Spleen (tissue), 11 donors: ENCODE results near the gene PSMD1. TPM values are rescaled to one million over a fixed set of nuclear protein-coding genes. Genes with fewer than 3 reads are reported as not detected.

Experiments used
- DNase-seq: peaks from one replicate; pipeline ENCODE4 v3.0.0-alpha.2; 2020
- H3K27ac ChIP-seq, 8 donors: fragments of 200-600 bp; sonication (generic) in 7 of 8; 1 replicate in 4 of 8; 2 replicates in 4 of 8; pipeline versions ENCODE4 v1.5.0 to v1.8.0; 2016 to 2021; ENCODE audit warnings: inconsistent platforms in 4 of 8, mild to moderate bottlenecking in 4 of 8, moderate library complexity in 1 of 8
- H3K27me3 ChIP-seq, 7 donors: fragments of 200-600 bp; sonication (generic) in 6 of 7; replicated peaks in 1 of 7; 1 replicate in 4 of 7; 2 replicates in 3 of 7; pipeline versions ENCODE4 v1.5.0 to v1.8.0; 2016 to 2021; ENCODE audit warnings: inconsistent platforms in 3 of 7, mild to moderate bottlenecking in 1 of 7
- H3K36me3 ChIP-seq, 6 donors: fragments of 200-600 bp; sonication (generic) in 5 of 6; 1 replicate in 4 of 6; 2 replicates in 2 of 6; pipeline versions ENCODE4 v1.5.0 to v1.8.0; 2016 to 2021; ENCODE audit warnings: inconsistent platforms in 2 of 6
- H3K4me1 ChIP-seq, 6 donors: fragments of 200-600 bp; sonication (generic) in 5 of 6; 1 replicate in 3 of 6; 2 replicates in 3 of 6; pipeline versions ENCODE4 v1.5.0 to v1.8.0; 2016 to 2021; ENCODE audit warnings: inconsistent platforms in 3 of 6
- H3K4me3 ChIP-seq, 8 donors: fragments of 200-600 bp; sonication (generic) in 7 of 8; 1 replicate in 4 of 8; 2 replicates in 4 of 8; pipeline versions ENCODE4 v1.5.0 to v1.8.0; 2016 to 2021; ENCODE audit warnings: inconsistent platforms in 4 of 8, mild to moderate bottlenecking in 4 of 8, moderate library complexity in 2 of 8
- H3K9me3 ChIP-seq, 8 donors: fragments of 200-600 bp; sonication (generic) in 7 of 8; 1 replicate in 4 of 8; 2 replicates in 4 of 8; pipeline versions ENCODE4 v1.5.0 to v1.8.0; 2016 to 2021; ENCODE audit warnings: inconsistent platforms in 4 of 8
- POLR2A ChIP-seq, 3 donors: fragments of 450-650 bp; IDR thresholded peaks; one replicate each; pipeline ENCODE4 v1.5.1; 2017; ENCODE audit warnings: antibody characterized with exemption in 3 of 3, mild to moderate bottlenecking in 1 of 3
- POLR2AphosphoS5 ChIP-seq, 3 donors: sonication (generic); formaldehyde crosslinking; IDR thresholded peaks; one replicate each; pipeline ENCODE4 v1.5.1; 2017; ENCODE audit warnings: antibody characterized with exemption in 3 of 3
- WGBS, 5 donors: extraction: QIAGEN DNeasy Blood & Tissue Kit in 3 of 5; methylation state at CpG; one replicate each; pipeline versions ENCODE4 v1.1.5 to v1.1.7; 2013 to 2018; 5-methylcytosine and 5-hydroxymethylcytosine counted together
- intact Hi-C: fragments of 100-400 bp; cut with DNase I; formaldehyde crosslinking; loops from one replicate; pipeline ENCODE4 v1.15.0; 2023; ENCODE audit warnings: low total_unique reads
- polyA plus RNA-seq, 3 donors: library from polyadenylated mRNA; stranded (reverse); fragments of 200-250 nt; gene quantifications; one replicate each; pipeline ENCODE4 v1.2.1, GENCODE V29; 2013
- total RNA-seq, 7 donors: library from RNA; depleted of rRNA in 3 of 7; stranded (reverse); fragments of >200 nt in 3 of 7; fragmentation: NEBNext Ultra II Directional in 4 of 7; extraction: Animal tissue kit (Norgen Biotek cat#: 25700) in 4 of 7; gene quantifications; one replicate each; pipeline versions ENCODE4 v1.1.0 to v1.2.1, GENCODE V29; 2016 to 2021
- TF ChIP-seq, protein P1 (sequence below), 11 experiments: fragments of 200-600 bp in 7 of 11; fragments of 450-650 bp in 4 of 11; sonication (generic) in 4 of 11; IDR thresholded peaks in 8 of 11; conservative IDR thresholded peaks in 3 of 11; 1 replicate in 7 of 11; 2 replicates in 4 of 11; pipeline versions ENCODE4 v1.4.0 to v1.8.0; 2016 to 2021; ENCODE audit warnings: antibody characterized with exemption in 11 of 11, inconsistent platforms in 4 of 11, mild to moderate bottlenecking in 1 of 11
- donor health status: healthy with polysubstance abuse.
- donor health status: DM: no; HTN: no; CAD: no; lungs with moderate emphysema.
- donor health status: DM: no; HTN: no; CAD: no.
- donor health status: Bipolar disorder and iron deficiency.
- donor health status: healthy.
- donor health status: DM: no; HTN: no; CAD: no.
- donor health status: DM: yes; HTN: yes; CAD: no.

The PSMD1 gene
- total and polyA plus RNA-seq, 10 donors: 21.2 to 81.2 (median 53.4) TPM

GRCh38 chr2:231185886-231186285, 129.2 kb downstream of the PSMD1 start:
- no peaks in the 10 kb centered on the region for H3K36me3 ChIP-seq
- no peaks in the 10 kb centered on the region for H3K9me3 ChIP-seq
- peak overlapping the region in 2 of 8 donors; percentile 50 to 54 for H3K27ac ChIP-seq
- peaks cover 0 to 14% (median 5%) of the 10 kb centered on the region in 7 donors for H3K27me3 ChIP-seq
- peaks cover 11 to 68% (median 35%) of the 10 kb centered on the region in 6 donors for H3K4me1 ChIP-seq
- DNase-seq: no peak
- no peak overlapping the region for H3K4me3 ChIP-seq
- WGBS, 5 donors: 65 to 93% (median 82%) methylated on average over 2 to 4 of the region's 4 CpGs
- intact Hi-C loops: no loop called here
- TF ChIP-seq, protein P1, sequence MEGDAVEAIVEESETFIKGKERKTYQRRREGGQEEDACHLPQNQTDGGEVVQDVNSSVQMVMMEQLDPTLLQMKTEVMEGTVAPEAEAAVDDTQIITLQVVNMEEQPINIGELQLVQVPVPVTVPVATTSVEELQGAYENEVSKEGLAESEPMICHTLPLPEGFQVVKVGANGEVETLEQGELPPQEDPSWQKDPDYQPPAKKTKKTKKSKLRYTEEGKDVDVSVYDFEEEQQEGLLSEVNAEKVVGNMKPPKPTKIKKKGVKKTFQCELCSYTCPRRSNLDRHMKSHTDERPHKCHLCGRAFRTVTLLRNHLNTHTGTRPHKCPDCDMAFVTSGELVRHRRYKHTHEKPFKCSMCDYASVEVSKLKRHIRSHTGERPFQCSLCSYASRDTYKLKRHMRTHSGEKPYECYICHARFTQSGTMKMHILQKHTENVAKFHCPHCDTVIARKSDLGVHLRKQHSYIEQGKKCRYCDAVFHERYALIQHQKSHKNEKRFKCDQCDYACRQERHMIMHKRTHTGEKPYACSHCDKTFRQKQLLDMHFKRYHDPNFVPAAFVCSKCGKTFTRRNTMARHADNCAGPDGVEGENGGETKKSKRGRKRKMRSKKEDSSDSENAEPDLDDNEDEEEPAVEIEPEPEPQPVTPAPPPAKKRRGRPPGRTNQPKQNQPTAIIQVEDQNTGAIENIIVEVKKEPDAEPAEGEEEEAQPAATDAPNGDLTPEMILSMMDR (IDR thresholded peaks at IDR 0.05 in 8 of 11, conservative IDR thresholded peaks at IDR 0.05 in 3 of 11): no peak
- TF ChIP-seq POLR2A (IDR thresholded peaks at IDR 0.05) (no peak), POLR2AphosphoS5 (IDR thresholded peaks at IDR 0.05) (no peak)

- Histone ChIP-seq H3K27me3 (peaks cover 0 to 19% (median 6%) of the 10 kb centered on the region in 7 donors), H3K9me3 (no peaks in the 10 kb centered on the region), H3K27ac (no peak overlapping the region), H3K4me3 (no peak overlapping the region), H3K36me3 (no peaks in the 10 kb centered on the region), H3K4me1 (peaks cover 11 to 68% (median 36%) of the 10 kb centered on the region in 6 donors)
- DNase-seq: no peak
- intact Hi-C loops: no loop called here
- no peak for TF ChIP-seq POLR2AphosphoS5 (IDR thresholded peaks at IDR 0.05)
- TF ChIP-seq POLR2A (IDR thresholded peaks at IDR 0.05): no peak
- TF ChIP-seq, protein P1 (IDR thresholded peaks at IDR 0.05 in 8 of 11, conservative IDR thresholded peaks at IDR 0.05 in 3 of 11): no peak
- WGBS, 5 donors: 72 to 100% (median 81%) methylated on average over 1 to 7 of the region's 7 CpGs
Observed at GRCh38 chr2:231186325-231186724, 129.7 kb downstream of the PSMD1 start.

GRCh38 chr2:231187736-231188505, 131.3 kb downstream of the PSMD1 start:
- Histone ChIP-seq H3K27ac (peak overlapping the region in 3 of 8 donors; percentile 38 to 51 (median 43)), H3K36me3 (no peaks in the 10 kb centered on the region), H3K4me3 (no peak overlapping the region), H3K9me3 (no peaks in the 10 kb centered on the region), H3K27me3 (peaks cover 0 to 27% (median 6%) of the 10 kb centered on the region in 7 donors), H3K4me1 (peaks cover 0 to 55% (median 27%) of the 10 kb centered on the region in 6 donors)
- no peak for DNase-seq
- intact Hi-C loops: no loop called here
- WGBS, 5 donors: 73 to 82% (median 78%) methylated on average over 18 of the region's 18 CpGs
- no peak for TF ChIP-seq POLR2AphosphoS5 (IDR thresholded peaks at IDR 0.05)
- TF ChIP-seq, protein P1 (IDR thresholded peaks at IDR 0.05 in 8 of 11, conservative IDR thresholded peaks at IDR 0.05 in 3 of 11): no peak
- TF ChIP-seq POLR2A (IDR thresholded peaks at IDR 0.05): no peak

DNA sequence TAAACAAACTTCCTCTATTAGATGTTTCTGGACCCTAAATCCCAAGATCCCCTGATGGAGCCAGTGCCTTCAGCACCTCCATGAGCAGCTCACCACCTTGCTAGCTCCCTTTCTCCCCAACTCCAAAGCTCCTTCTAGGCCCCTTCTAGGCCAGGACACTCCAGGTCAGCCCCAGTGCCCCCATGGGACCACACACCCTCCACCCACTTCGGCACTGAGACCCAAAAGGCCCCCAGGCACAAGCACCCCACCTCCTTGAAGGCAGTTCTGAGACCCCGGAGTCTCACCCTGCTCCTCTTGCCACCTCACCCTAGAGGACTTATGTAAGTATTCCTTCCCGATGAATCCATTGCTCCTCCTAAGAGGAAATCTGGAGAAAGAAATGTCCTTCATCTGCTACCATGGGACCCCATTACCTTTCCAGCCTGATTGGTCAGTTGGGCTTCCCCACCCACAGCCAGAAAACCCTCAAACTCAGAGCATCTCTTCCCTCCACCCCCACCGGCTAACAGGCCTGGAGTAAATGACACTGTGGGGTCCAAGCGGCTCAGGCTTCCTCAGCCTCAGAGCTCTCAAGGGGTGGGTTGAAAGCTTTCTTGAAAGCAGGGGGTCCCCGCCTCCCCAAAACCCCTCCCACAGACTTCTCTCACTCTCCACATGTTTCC, 132.0 kb downstream of the PSMD1 start:
- H3K27ac ChIP-seq: peak overlapping the region in 3 of 8 donors; percentile 82 to 87 (median 83)
- H3K9me3 ChIP-seq: no peaks in the 10 kb centered on the region
- intact Hi-C loops: no loop called here
- WGBS, 5 donors: 83 to 97% (median 90%) methylated on average over 6 of the region's 6 CpGs
- peaks cover 0 to 27% (median 6%) of the 10 kb centered on the region in 7 donors for H3K27me3 ChIP-seq
- H3K4me3 ChIP-seq: no peak overlapping the region
- no peaks in the 10 kb centered on the region for H3K36me3 ChIP-seq
- no peak for TF ChIP-seq POLR2A (IDR thresholded peaks at IDR 0.05)
- TF ChIP-seq, protein P1 (IDR thresholded peaks at IDR 0.05 in 8 of 11, conservative IDR thresholded peaks at IDR 0.05 in 3 of 11): no peak
- TF ChIP-seq POLR2AphosphoS5 (IDR thresholded peaks at IDR 0.05): no peak
- DNase-seq: no peak
- H3K4me1 ChIP-seq: peaks cover 0 to 54% (median 27%) of the 10 kb centered on the region in 6 donors
